Tibial nerve (tissue), 4 donors: ENCODE data around the gene UCK2. TPM values are rescaled to one million over a fixed set of nuclear protein-coding genes. Genes with fewer than 3 reads are reported as not detected.
A peak's percentile ranks its signal among the peaks of the same experiment; 100 is the strongest.

Source experiments
- DNase-seq, 2 donors: peaks; one replicate each; pipeline ENCODE4 v3.0.0-alpha.2; 2019; ENCODE audit warnings: low spot score in 2 of 2
- H3K27ac ChIP-seq, 4 donors: fragments of 200-600 bp; sonication (generic) in 3 of 4; one replicate each; pipeline ENCODE4 v1.5.1; 2017 to 2019; ENCODE audit warnings: mild to moderate bottlenecking in 1 of 4
- H3K27me3 ChIP-seq, 2 donors: fragments of 200-600 bp; sonication (generic) in 1 of 2; one replicate each; pipeline versions ENCODE4 v1.5.1 to v1.6.0; 2017 to 2019
- H3K36me3 ChIP-seq, 3 donors: fragments of 200-600 bp; sonication (generic); one replicate each; pipeline ENCODE4 v1.5.1; 2018 to 2019
- H3K4me1 ChIP-seq, 4 donors: fragments of 200-600 bp; sonication (generic) in 3 of 4; one replicate each; pipeline ENCODE4 v1.5.1; 2017 to 2019
- H3K4me3 ChIP-seq, 4 donors: fragments of 200-600 bp; sonication (generic) in 3 of 4; one replicate each; pipeline ENCODE4 v1.5.1; 2017 to 2019; ENCODE audit warnings: mild to moderate bottlenecking in 1 of 4, moderate library complexity in 1 of 4
- H3K9me3 ChIP-seq, 4 donors: fragments of 200-600 bp; sonication (generic) in 3 of 4; one replicate each; pipeline ENCODE4 v1.5.1; 2017 to 2019
- CTCF ChIP-seq, 5 experiments: fragments of 200-600 bp in 3 of 5; fragments of 450-650 bp in 2 of 5; sonication (generic) in 3 of 5; IDR thresholded peaks; one replicate each; pipeline ENCODE4 v1.5.1; 2016 to 2019; ENCODE audit warnings: antibody characterized with exemption in 5 of 5, mild to moderate bottlenecking in 3 of 5, moderate library complexity in 2 of 5
- EP300 ChIP-seq, 2 donors: sonication (generic); formaldehyde crosslinking; IDR thresholded peaks; one replicate each; pipeline ENCODE4 v1.6.1; 2017; ENCODE audit warnings: antibody characterized with exemption in 2 of 2, mild to moderate bottlenecking in 1 of 2
- POLR2A ChIP-seq, 2 donors: fragments of 450-650 bp; IDR thresholded peaks; one replicate each; pipeline ENCODE4 v1.6.1; 2017; ENCODE audit warnings: antibody characterized with exemption in 2 of 2, mild to moderate bottlenecking in 2 of 2, moderate library complexity in 2 of 2
- WGBS, 2 donors: methylation state at CpG; one replicate each; pipeline ENCODE4 v1.1.5; 2018; 5-methylcytosine and 5-hydroxymethylcytosine counted together
- total RNA-seq, 4 donors: library from RNA; depleted of rRNA; stranded (reverse); fragments of >200 nt; gene quantifications; one replicate each; pipeline ENCODE4 v1.1.0, GENCODE V29; 2016

The UCK2 gene
- total RNA-seq, 4 donors from 2014 or later: 29.7 to 36.0 (median 33.8) TPM

GRCh38 chr1:165910764-165911421, 83.5 kb downstream of the UCK2 start:
- H3K36me3 ChIP-seq: peaks cover 0 to 48% (median 5%) of the 10 kb centered on the region in 3 donors
- no peak for TF ChIP-seq POLR2A (IDR thresholded peaks at IDR 0.05)
- TF ChIP-seq EP300 (IDR thresholded peaks at IDR 0.05): peak in 1 of 2 donors; percentile 84
- peak; percentile 67 for DNase-seq
- peaks cover 0 to 30% (median 5%) of the 10 kb centered on the region in 4 donors for H3K4me1 ChIP-seq
- no peaks in the 10 kb centered on the region for H3K9me3 ChIP-seq
- no peak overlapping the region for H3K4me3 ChIP-seq
- H3K27ac ChIP-seq: peak overlapping the region in 2 of 4 donors; percentile 48 to 70
- WGBS, 2 donors: 47 to 66% methylated on average over 10 to 14 of the region's 14 CpGs
- H3K27me3 ChIP-seq: no peaks in the 10 kb centered on the region

GRCh38 chr1:165911609-165912281, 84.3 kb downstream of the UCK2 start:
- 85 to 89% methylated on average over 7 of the region's 7 CpGs for WGBS, 2 donors
- Histone ChIP-seq H3K4me1 (peaks cover 0 to 30% (median 5%) of the 10 kb centered on the region in 4 donors), H3K36me3 (peaks cover 0 to 40% (median 0%) of the 10 kb centered on the region in 3 donors), H3K9me3 (no peaks in the 10 kb centered on the region), H3K27ac (peak overlapping the region in 3 of 4 donors; percentile 48 to 70 (median 55)), H3K4me3 (no peak overlapping the region), H3K27me3 (no peaks in the 10 kb centered on the region)
- DNase-seq: no peak
- TF ChIP-seq CTCF (IDR thresholded peaks at IDR 0.05) (no peak), POLR2A (IDR thresholded peaks at IDR 0.05) (no peak), EP300 (IDR thresholded peaks at IDR 0.05) (no peak)

- no peak overlapping the region for H3K4me3 ChIP-seq
- H3K9me3 ChIP-seq: no peaks in the 10 kb centered on the region
- peaks cover 0 to 30% (median 5%) of the 10 kb centered on the region in 4 donors for H3K4me1 ChIP-seq
- TF ChIP-seq CTCF (IDR thresholded peaks at IDR 0.05) (no peak), EP300 (IDR thresholded peaks at IDR 0.05) (no peak), POLR2A (IDR thresholded peaks at IDR 0.05) (no peak)
- H3K27me3 ChIP-seq: no peaks in the 10 kb centered on the region
- peaks cover 0 to 31% (median 0%) of the 10 kb centered on the region in 3 donors for H3K36me3 ChIP-seq
- 88 to 92% methylated on average over 6 of the region's 6 CpGs for WGBS, 2 donors
- no peak for DNase-seq
- H3K27ac ChIP-seq: no peak overlapping the region
These were observed 85.2 kb downstream of the UCK2 start for GRCh38 chr1:165912638-165913037.

GRCh38 chr1:165914136-165914798, 86.9 kb downstream of the UCK2 start:
- WGBS, 2 donors: 4 to 5% methylated on average over 4 of the region's 4 CpGs
- H3K36me3 ChIP-seq: peaks cover 0 to 15% (median 0%) of the 10 kb centered on the region in 3 donors
- H3K4me1 ChIP-seq: peaks cover 0 to 30% (median 5%) of the 10 kb centered on the region in 4 donors
- peak; percentile 50 to 95 for DNase-seq
- no peak overlapping the region for H3K4me3 ChIP-seq
- TF ChIP-seq CTCF (IDR thresholded peaks at IDR 0.05) (peak; percentile 78 to 91 (median 86)), EP300 (IDR thresholded peaks at IDR 0.05) (peak in 1 of 2 donors; percentile 16), POLR2A (IDR thresholded peaks at IDR 0.05) (no peak)
- H3K9me3 ChIP-seq: no peaks in the 10 kb centered on the region
- H3K27me3 ChIP-seq: no peaks in the 10 kb centered on the region
- H3K27ac ChIP-seq: no peak overlapping the region

- Histone ChIP-seq H3K4me1 (peaks cover 0 to 27% (median 5%) of the 10 kb centered on the region in 4 donors), H3K4me3 (no peak overlapping the region), H3K27me3 (no peaks in the 10 kb centered on the region), H3K36me3 (peaks cover 0 to 9% (median 0%) of the 10 kb centered on the region in 3 donors), H3K9me3 (no peaks in the 10 kb centered on the region), H3K27ac (no peak overlapping the region)
- TF ChIP-seq EP300 (IDR thresholded peaks at IDR 0.05): no peak
- TF ChIP-seq CTCF (IDR thresholded peaks at IDR 0.05): no peak
- TF ChIP-seq POLR2A (IDR thresholded peaks at IDR 0.05): no peak
- DNase-seq: no peak
- WGBS, 2 donors: 65 to 79% methylated on average over 2 of the region's 2 CpGs
These were observed 88.1 kb downstream of the UCK2 start for GRCh38 chr1:165915480-165915879.
